CD14-positive monocyte (primary cell): ENCODE data around the gene SLC5A5. TPM values are rescaled to one million over a fixed set of nuclear protein-coding genes. Genes with fewer than 3 reads are reported as not detected.
"Not testable (repeated sequence)": the region's sequence is repeated elsewhere in the genome, so short reads cannot be mapped to it uniquely, and the experiment has no call there.

Experiments
- DNase-seq, 3 donors: peaks; one replicate each; pipeline ENCODE4 v3.0.0-alpha.2; 2011 to 2022
- H2AFZ ChIP-seq: 2 replicates; pipeline ENCODE4 v1.6.0; 2012; ENCODE audit warnings: mild to moderate bottlenecking, low read depth, low read length, inconsistent platforms; ENCODE audit not compliant: insufficient read depth, poor library complexity, severe bottlenecking
- H3K27ac ChIP-seq, 2 donors: 1 replicate in 1 of 2; 2 replicates in 1 of 2; pipeline ENCODE4 v1.5.1; 2012 to 2013; ENCODE audit warnings: low read length in 2 of 2, control low read depth in 1 of 2, inconsistent platforms in 1 of 2, low read depth in 1 of 2, mild to moderate bottlenecking in 1 of 2
- H3K27me3 ChIP-seq, 2 donors: one replicate each; pipeline versions ENCODE4 v1.6.0 to v1.6.1; 2011 to 2013; ENCODE audit warnings: low read length in 2 of 2; ENCODE audit not compliant: control insufficient read depth in 2 of 2, insufficient read depth in 2 of 2
- H3K36me3 ChIP-seq, 2 donors: replicated peaks in 1 of 2; 1 replicate in 1 of 2; 2 replicates in 1 of 2; pipeline versions ENCODE4 v1.5.1 to v1.6.1; 2012 to 2013; ENCODE audit warnings: low read length in 2 of 2, control low read depth in 1 of 2, inconsistent platforms in 1 of 2, mild to moderate bottlenecking in 1 of 2; ENCODE audit not compliant: insufficient read depth in 2 of 2, control insufficient read depth in 1 of 2
- H3K4me1 ChIP-seq, 2 donors: 1 replicate in 1 of 2; 2 replicates in 1 of 2; pipeline versions ENCODE4 v1.5.1 to v1.6.1; 2012 to 2013; ENCODE audit warnings: low read length in 2 of 2, control low read depth in 1 of 2, inconsistent platforms in 1 of 2, mild to moderate bottlenecking in 1 of 2, moderate library complexity in 1 of 2; ENCODE audit not compliant: insufficient read depth in 2 of 2, control insufficient read depth in 1 of 2
- H3K4me2 ChIP-seq: replicated peaks from 2 replicates; pipeline ENCODE3; 2012; ENCODE audit warnings: low read length, moderate library complexity, mild to moderate bottlenecking; ENCODE audit not compliant: poor library complexity, severe bottlenecking; ENCODE audit errors: extremely low read depth
- H3K4me3 ChIP-seq, 3 experiments: fragments of 200-600 bp in 1 of 3; sonication (generic) in 1 of 3; replicated peaks in 1 of 3; 1 replicate in 2 of 3; 2 replicates in 1 of 3; pipeline ENCODE4 v1.5.1; 2011 to 2013; ENCODE audit warnings: low read length in 3 of 3, mild to moderate bottlenecking in 3 of 3, control low read depth in 2 of 3, low read depth in 2 of 3, inconsistent platforms in 1 of 3, moderate library complexity in 1 of 3
- H3K79me2 ChIP-seq: 2 replicates; pipeline ENCODE4 v1.6.0; 2012; ENCODE audit warnings: mild to moderate bottlenecking, control low read depth, inconsistent platforms, low read length, moderate library complexity; ENCODE audit not compliant: insufficient read depth
- H3K9ac ChIP-seq: 2 replicates; pipeline ENCODE4 v1.6.0; 2017; ENCODE audit warnings: low read length, mild to moderate bottlenecking; ENCODE audit not compliant: insufficient read depth, poor library complexity, severe bottlenecking
- H3K9me3 ChIP-seq, 2 donors: replicated peaks in 1 of 2; 1 replicate in 1 of 2; 2 replicates in 1 of 2; pipeline versions ENCODE4 v1.5.1 to v1.6.1; 2012 to 2013; ENCODE audit warnings: low read length in 2 of 2, control low read depth in 1 of 2; ENCODE audit not compliant: control insufficient read depth in 1 of 2, insufficient read depth in 1 of 2
- H4K20me1 ChIP-seq: 2 replicates; pipeline ENCODE4 v1.6.0; 2012; ENCODE audit warnings: mild to moderate bottlenecking, low read length, control low read depth, moderate library complexity; ENCODE audit not compliant: insufficient read depth
- H3K27ac Mint-ChIP-seq, 7 donors: one replicate each; pipeline ENCODE4 v1.8.0; 2020; ENCODE audit warnings: mild to moderate bottlenecking in 7 of 7, mixed read lengths in 7 of 7, moderate library complexity in 6 of 7, inconsistent platforms in 2 of 7
- H3K27me3 Mint-ChIP-seq, 3 donors: one replicate each; pipeline ENCODE4 v1.8.0; 2021 to 2022; ENCODE audit warnings: low read depth in 3 of 3, mild to moderate bottlenecking in 3 of 3, mixed read lengths in 3 of 3, moderate library complexity in 3 of 3, inconsistent platforms in 1 of 3
- H3K36me3 Mint-ChIP-seq, 2 donors: one replicate each; pipeline ENCODE4 v1.8.0; 2020; ENCODE audit warnings: mixed read lengths in 2 of 2, inconsistent platforms in 1 of 2, mild to moderate bottlenecking in 1 of 2
- H3K4me1 Mint-ChIP-seq: one replicate; pipeline ENCODE4 v1.8.0; 2020; ENCODE audit warnings: mild to moderate bottlenecking, mixed read lengths
- H3K4me3 Mint-ChIP-seq, 2 donors: one replicate each; pipeline ENCODE4 v1.8.0; 2020; ENCODE audit warnings: mild to moderate bottlenecking in 2 of 2, mixed read lengths in 2 of 2, moderate library complexity in 1 of 2
- H3K9me3 Mint-ChIP-seq, 7 donors: one replicate each; pipeline ENCODE4 v1.8.0; 2020 to 2022; ENCODE audit warnings: mixed read lengths in 7 of 7, mild to moderate bottlenecking in 6 of 7, moderate library complexity in 6 of 7, inconsistent platforms in 2 of 7
- CTCF ChIP-seq: fragments of 200-600 bp; IDR thresholded peaks from one replicate; pipeline ENCODE4 v1.8.0; 2022; ENCODE audit warnings: antibody characterized with exemption, mild to moderate bottlenecking
- WGBS: methylation state at CpG from one replicate; pipeline ENCODE4 v1.1.5; 2013; ENCODE audit warnings: missing lambda C conversion rate; ENCODE audit not compliant: insufficient coverage; 5-methylcytosine and 5-hydroxymethylcytosine counted together
- intact Hi-C, 2 donors: fragments of 100-400 bp; cut with micrococcal nuclease; formaldehyde crosslinking; loops; one replicate each; pipeline versions ENCODE4 v1.15.0 to v1.15.1; 2023
- polyA plus RNA-seq, 3 donors: library from polyadenylated mRNA; depleted of rRNA in 1 of 3; unstranded in 2 of 3; stranded (reverse) in 1 of 3; fragments of 300-500 nt in 2 of 3; fragments of >200 nt in 1 of 3; fragmentation: Illumina TruSeq in 2 of 3; gene quantifications; 1 replicate in 2 of 3; 2 replicates in 1 of 3; pipeline ENCODE4 v1.2.3, GENCODE V29; 2012 to 2021

Gene SLC5A5
- polyA plus RNA-seq, 3 donors: 0.03 TPM; not detected in 2

- no peaks in the 10 kb centered on the region for H3K27me3 ChIP-seq
- no peak overlapping the region for H3K27ac Mint-ChIP-seq
Measured at GRCh38 chr19:17886515-17886914, 14.8 kb downstream of the SLC5A5 start.

GRCh38 chr19:17887221-17887620, 15.5 kb downstream of the SLC5A5 start:
- H3K9ac ChIP-seq, H3K4me2 ChIP-seq, H3K27ac ChIP-seq, H3K27me3 Mint-ChIP-seq, H3K4me1 ChIP-seq, H3K4me3 ChIP-seq, H3K36me3 ChIP-seq, H2AFZ ChIP-seq, H3K27ac Mint-ChIP-seq, H3K4me1 Mint-ChIP-seq, H3K27me3 ChIP-seq, DNase-seq, H3K79me2 ChIP-seq, H3K4me3 Mint-ChIP-seq, H4K20me1 ChIP-seq, H3K9me3 Mint-ChIP-seq, intact Hi-C loops, H3K9me3 ChIP-seq, H3K36me3 Mint-ChIP-seq: not testable (repeated sequence)
- WGBS: no CpG with 5 or more reads among the region's 4 CpGs

More at GRCh38 chr19:17886515-17886914, 14.8 kb downstream of the SLC5A5 start:
- H3K9me3 Mint-ChIP-seq: no peaks in the 10 kb centered on the region
- Histone ChIP-seq H3K36me3 (no peaks in the 10 kb centered on the region), H3K4me1 (no peaks in the 10 kb centered on the region), H3K79me2 (no peaks in the 10 kb centered on the region), H3K4me2 (no peak overlapping the region), H3K27ac (no peak overlapping the region), H3K4me3 (no peak overlapping the region), H3K9me3 (no peaks in the 10 kb centered on the region), H2AFZ (no peak overlapping the region), H3K9ac (no peak overlapping the region), H4K20me1 (no peaks in the 10 kb centered on the region)
- intact Hi-C loops: no loop called here
- 93% methylated on average over 4 of the region's 7 CpGs for WGBS
- no peaks in the 10 kb centered on the region for H3K36me3 Mint-ChIP-seq
- H3K27me3 Mint-ChIP-seq: peaks cover 0 to 2% (median 1%) of the 10 kb centered on the region in 3 donors
- H3K4me1 Mint-ChIP-seq: no peaks in the 10 kb centered on the region
- no peak for DNase-seq
- no peak for TF ChIP-seq CTCF
- no peak overlapping the region for H3K4me3 Mint-ChIP-seq
